ENCODE results near the gene MYT1.

DNA sequence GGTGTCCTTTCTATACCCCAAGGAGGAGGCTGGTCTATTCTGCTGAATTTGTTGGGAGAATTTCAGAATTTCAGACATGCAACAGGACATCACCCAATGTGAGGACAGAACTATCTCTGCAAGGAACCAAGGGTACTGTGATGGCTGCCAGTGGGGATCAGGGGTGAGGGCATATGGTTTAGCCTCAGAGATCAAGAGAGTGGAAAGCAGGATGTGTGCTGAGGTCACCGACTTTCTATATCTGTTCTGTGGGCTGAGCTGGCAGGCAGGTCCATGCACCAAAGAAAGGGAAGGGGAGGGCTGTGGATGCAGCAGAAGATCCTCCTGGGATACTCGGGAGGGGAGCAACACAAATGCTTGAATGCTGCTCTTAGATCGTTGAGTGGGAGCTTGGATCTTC, 28.8 kb downstream of the MYT1 start:
- TF ChIP-seq, protein P1, sequence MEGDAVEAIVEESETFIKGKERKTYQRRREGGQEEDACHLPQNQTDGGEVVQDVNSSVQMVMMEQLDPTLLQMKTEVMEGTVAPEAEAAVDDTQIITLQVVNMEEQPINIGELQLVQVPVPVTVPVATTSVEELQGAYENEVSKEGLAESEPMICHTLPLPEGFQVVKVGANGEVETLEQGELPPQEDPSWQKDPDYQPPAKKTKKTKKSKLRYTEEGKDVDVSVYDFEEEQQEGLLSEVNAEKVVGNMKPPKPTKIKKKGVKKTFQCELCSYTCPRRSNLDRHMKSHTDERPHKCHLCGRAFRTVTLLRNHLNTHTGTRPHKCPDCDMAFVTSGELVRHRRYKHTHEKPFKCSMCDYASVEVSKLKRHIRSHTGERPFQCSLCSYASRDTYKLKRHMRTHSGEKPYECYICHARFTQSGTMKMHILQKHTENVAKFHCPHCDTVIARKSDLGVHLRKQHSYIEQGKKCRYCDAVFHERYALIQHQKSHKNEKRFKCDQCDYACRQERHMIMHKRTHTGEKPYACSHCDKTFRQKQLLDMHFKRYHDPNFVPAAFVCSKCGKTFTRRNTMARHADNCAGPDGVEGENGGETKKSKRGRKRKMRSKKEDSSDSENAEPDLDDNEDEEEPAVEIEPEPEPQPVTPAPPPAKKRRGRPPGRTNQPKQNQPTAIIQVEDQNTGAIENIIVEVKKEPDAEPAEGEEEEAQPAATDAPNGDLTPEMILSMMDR (conservative IDR thresholded peaks at IDR 0.05 in 1 of 2, IDR thresholded peaks at IDR 0.05 in 1 of 2; ENCODE audit: extremely low read depth in 1 of 2, insufficient read depth in 1 of 2, low read depth in 1 of 2, low read length in 2 of 2), result no peak
- no peak for TF ChIP-seq EZH2 (IDR thresholded peaks at IDR 0.05; ENCODE audit: borderline replicate concordance, low read length)
